ENCODE data around the gene CYB5RL. TPM values are rescaled to one million over a fixed set of nuclear protein-coding genes. Genes with fewer than 3 reads are reported as not detected.
"Not testable (repeated sequence)": the region's sequence is repeated elsewhere in the genome, so short reads cannot be mapped to it uniquely, and the experiment has no call there.

CYB5RL gene
- total RNA-seq, 1 donor from 2014 or later: 1.9 TPM

GRCh38 chr1:54186056-54186455 lies 13.8 kb downstream of the CYB5RL start:
- DNase-seq (ENCODE audit: low spot score): no peak

DNA sequence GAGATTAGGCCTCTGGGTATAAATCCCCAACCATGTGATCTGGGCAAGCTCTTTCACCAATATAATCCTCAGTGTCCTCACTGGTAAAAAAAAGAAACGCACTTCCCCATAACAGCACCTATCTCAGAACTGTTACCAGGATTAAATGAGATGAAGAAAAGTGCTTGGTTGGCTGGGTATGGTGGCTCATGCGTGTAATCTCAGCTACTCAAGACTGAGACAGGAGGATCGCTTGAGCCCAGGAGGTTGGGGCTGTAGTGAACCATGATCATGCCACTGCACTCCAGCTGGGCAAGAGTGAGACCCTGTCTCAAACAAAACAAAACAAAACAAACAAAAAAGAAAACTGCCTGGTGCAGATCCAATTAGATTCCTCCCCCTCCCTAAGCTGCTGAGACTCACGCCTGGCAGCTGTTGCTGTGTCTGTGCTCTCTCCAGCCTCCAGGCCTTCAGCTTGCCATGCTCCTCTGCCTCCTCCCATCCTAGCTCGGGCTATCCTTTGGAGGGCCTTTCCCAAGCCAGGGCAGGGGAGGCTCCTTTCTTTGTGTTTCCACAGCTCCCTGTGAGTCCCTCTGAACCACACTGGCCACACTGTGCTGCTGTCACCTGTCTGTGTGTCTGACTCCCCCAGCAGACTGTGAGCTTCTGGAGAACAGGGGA lies 19.0 kb downstream of the CYB5RL start:
- DNase-seq (ENCODE audit: low spot score): no peak

GRCh38 chr1:54178296-54179070 lies 21.3 kb downstream of the CYB5RL start:
- no peak for DNase-seq (ENCODE audit: low spot score)

GRCh38 chr1:54177726-54178125 lies 22.1 kb downstream of the CYB5RL start:
- no peak for DNase-seq (ENCODE audit: low spot score)

DNA sequence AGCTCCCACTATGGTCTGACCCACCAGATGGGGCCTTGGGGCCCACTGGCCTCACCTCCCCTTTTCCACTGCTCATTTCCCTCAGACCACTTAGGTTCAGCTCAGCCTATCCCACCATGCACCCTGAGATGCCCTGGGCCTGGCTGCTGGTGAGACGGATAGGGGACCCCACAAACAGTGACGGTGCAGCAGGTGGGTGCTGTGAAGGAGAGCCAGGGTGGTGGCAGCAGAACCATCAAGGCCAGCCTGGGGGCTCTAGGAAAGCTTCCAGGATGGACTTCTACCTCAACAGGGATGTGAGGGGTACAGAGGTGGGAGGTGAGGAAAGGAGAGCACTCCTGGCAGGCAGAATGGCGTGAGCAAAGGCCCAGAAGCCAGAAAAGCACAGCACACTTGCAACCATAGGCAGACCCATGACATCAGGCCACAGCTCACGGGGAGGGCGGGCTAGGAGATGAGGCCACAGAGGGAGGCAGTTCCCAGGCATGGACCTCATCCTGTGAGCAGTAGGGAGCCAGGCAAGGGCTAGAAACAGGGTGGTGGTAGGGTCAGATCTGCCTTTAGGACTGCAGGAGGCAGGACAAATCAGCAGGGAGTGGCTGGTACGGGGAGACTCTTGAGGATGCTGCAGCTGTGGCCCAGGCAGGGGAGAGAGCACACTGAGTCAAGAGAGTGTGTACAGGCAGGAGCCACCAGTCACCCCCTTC lies 23.1 kb downstream of the CYB5RL start:
- DNase-seq (ENCODE audit: low spot score): no peak

GRCh38 chr1:54174106-54174505 lies 25.7 kb downstream of the CYB5RL start:
- DNase-seq (ENCODE audit: low spot score): no peak

GRCh38 chr1:54173681-54174080 lies 26.1 kb downstream of the CYB5RL start:
- DNase-seq (ENCODE audit: low spot score): no peak

- DNase-seq (ENCODE audit: low spot score): peak; percentile 85
Observed at GRCh38 chr1:54172614-54173599, 26.9 kb downstream of the CYB5RL start.

DNA sequence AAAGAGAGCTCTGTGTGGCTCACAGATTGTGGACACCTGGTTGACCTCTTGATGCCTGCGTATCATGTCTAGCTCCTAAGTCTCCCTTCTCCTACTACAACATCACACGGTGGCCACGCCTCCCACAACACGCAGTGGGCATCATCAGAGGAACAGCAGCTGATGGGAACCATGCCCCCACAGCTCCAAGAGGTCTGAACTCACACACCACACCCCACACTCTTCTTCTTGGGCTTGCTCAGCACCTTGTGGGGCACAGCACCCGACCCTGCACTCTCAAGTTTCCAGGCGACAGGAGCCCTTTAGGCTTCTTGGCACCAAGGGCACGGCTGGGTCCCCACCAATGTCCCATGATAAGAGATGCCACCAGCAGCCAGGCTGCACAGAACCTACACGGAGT lies 28.2 kb downstream of the CYB5RL start:
- no peak for DNase-seq (ENCODE audit: low spot score)

- DNase-seq (ENCODE audit: low spot score): no peak
Observed at GRCh38 chr1:54171016-54171415, 28.8 kb downstream of the CYB5RL start.

GRCh38 chr1:54169068-54169467 lies 30.8 kb downstream of the CYB5RL start:
- no peak for DNase-seq (ENCODE audit: low spot score)

DNA sequence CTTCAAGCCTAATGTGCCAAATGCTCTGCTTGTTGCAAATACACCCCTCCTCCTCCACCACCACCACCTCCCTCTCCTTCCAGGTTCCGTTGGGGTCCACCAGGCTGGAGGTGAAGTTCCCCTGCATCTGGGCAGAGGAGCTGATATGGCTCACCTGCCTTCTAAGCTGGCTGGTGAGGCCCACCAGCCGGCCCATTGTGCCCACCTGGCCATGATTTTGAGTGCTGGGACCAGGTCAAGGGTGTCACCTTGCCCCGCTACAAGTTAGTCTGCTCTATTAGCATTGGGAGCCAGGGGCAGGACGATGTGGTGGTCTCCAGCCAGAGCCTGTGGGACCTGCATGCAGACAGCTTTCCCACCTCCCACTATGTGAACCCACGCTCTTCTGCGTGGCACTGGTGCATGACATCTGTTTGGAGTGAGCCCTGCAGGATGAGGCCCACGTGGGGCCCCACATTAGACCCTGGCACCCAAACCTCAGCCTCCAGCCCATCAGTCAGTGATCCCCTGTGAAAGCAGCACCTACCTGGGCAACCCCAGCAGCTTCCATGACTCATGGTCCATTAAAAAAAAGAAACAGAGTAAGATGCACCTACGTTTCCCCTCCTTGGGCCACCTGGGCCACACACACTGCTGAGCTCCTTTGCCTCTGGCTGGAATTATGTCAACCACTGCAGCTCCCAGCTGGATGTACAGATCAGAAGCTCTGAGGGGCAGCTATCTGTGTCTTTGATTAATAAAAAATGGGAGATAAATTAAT lies 31.4 kb downstream of the CYB5RL start:
- no peak for DNase-seq (ENCODE audit: low spot score)

- DNase-seq (ENCODE audit: low spot score): no peak
Observed at GRCh38 chr1:54167422-54168139, 32.2 kb downstream of the CYB5RL start.

DNA sequence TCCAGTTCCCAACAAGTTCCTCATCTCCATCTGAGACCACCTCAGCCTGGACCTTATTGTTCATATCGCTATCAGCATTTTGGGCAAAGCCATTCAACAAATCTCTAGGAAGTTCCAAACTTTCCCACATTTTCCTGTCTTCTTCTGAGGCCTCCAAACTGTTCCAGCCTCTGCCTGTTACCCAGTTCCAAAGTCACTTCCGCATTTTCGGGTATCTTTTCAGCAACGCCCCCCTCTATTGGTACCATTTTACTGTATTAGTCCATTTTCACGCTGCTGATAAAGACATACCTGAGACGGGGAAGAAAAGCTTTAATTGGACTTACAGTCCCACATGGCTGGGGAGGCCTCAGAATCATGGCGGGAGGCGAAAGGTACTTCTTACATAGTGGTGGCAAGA lies 33.5 kb downstream of the CYB5RL start:
- not testable (repeated sequence) for DNase-seq (ENCODE audit: low spot score)

- DNase-seq (ENCODE audit: low spot score): no peak
Observed at GRCh38 chr1:54165146-54165545, 34.7 kb downstream of the CYB5RL start.

DNA sequence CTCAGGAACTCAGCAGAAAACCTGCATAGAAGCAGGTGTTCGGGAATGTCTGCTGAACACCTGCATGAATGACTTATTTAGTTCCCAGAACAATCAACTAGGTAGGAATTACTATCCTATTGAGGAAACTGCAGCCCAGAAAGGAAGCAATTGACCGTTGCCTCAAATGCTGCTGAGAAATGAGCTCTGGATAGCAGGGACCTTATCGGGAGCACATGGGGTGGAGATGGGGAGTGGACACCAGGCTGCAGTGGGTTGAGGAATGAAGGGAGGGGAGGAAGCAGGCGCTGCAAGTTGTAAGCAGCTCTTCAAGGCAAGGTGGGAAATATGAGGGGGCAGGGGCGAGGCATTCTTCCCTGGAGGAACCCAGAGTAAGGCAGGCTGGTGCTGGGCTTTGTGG lies 36.3 kb downstream of the CYB5RL start:
- no peak for DNase-seq (ENCODE audit: low spot score)

DNA sequence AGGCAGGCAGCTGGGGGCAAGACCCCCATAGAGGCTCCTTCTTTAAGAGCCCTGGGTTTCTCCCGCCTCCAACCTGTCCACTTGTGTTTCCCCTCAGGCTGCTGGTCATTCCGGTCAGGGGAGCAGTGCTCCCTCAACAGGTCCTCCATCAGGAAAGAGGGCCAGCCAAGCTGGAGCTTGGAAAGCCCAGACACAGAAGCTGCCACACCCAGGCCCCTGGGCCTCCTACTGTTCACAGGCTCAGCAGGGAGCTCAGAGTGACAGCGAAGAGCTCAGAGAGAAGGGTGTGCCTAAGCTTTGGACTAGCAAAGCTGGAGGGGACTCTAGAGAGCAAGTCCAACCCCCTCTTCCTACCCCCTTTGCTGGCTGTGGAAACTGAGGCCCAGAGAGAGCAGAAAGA lies 36.8 kb downstream of the CYB5RL start:
- no peak for DNase-seq (ENCODE audit: low spot score)

DNA sequence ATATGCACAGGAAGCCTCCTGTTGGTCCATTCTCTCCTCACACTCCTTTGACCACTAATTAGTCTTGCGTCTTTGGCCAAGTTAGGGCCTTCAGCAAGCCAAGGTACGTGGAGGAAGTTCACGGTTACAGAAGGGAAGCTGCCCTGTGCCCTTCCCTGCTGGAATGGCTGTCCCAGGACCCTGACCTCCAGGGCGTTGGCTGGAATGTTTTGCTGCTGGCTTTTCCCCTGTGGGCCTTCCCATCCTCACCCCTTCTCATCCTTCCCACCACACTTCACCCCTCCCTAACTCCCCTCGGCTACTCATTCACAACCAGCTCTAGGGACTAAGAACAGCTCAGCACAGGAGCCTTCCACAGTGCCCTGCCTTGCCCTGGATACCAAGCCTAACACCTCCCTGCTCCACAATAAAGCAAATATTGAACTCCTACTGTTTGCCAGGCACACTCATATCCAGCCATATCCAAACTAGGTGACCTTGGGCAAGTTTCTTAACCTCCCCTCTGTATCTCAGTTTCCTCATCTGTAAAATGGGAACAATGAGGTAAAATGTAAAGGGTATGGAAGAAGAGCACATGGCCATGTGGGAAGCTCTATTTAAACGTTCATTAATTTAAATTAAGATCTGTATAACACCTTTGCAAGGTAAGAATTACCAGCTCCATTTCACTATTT lies 38.2 kb downstream of the CYB5RL start:
- no peak for DNase-seq (ENCODE audit: low spot score)

DNA sequence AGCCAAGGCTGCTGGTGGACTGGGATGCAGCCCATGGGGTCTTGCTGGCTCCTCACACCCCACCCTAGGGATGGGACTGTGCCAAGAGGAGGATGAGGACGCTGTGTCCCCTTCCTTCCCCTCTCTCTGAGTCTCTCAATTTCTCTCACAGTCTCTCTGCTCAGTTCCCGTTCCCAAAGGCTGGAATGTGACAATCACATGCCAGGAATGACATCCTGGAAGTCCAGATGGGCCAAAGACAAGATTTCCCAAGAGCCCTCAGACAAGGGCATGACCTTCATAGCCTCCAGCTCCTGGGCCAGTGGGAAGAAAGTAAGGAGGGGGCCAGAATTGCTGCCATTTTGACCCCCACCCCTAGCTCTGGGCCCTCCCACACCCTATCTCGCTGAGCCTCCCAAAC lies 39.5 kb downstream of the CYB5RL start:
- DNase-seq (ENCODE audit: low spot score): no peak
